ENCODE data around the gene C3orf22. TPM values are rescaled to one million over a fixed set of nuclear protein-coding genes. Genes with fewer than 3 reads are reported as not detected.

The C3orf22 gene
- total and polyA plus RNA-seq, 2 donors (not counting 1 experiment from before 2014, with no cell fraction given) = not detected

- H3K27me3 ChIP-seq (ENCODE audit: control insufficient read depth, insufficient read depth, low read length) = peaks cover 19% of the 10 kb centered on the region
- H3K9me3 ChIP-seq (ENCODE audit: control insufficient read depth, insufficient read depth, low read depth, low read length) = no peaks in the 10 kb centered on the region
- no peak overlapping the region for H3K4me2 ChIP-seq (ENCODE audit: extremely low read depth, insufficient read depth, low read length)
Measured at GRCh38 chr3:126568776-126569342, 10.1 kb upstream of the C3orf22 start.

GRCh38 chr3:126567696-126568438 lies 9.1 kb upstream of the C3orf22 start:
- H3K36me3 ChIP-seq (ENCODE audit: control insufficient read depth, insufficient read depth, low read length) = no peaks in the 10 kb centered on the region
- H3K9me3 ChIP-seq (ENCODE audit: control insufficient read depth, insufficient read depth, low read depth, low read length) = no peaks in the 10 kb centered on the region
- H3K4me2 ChIP-seq (ENCODE audit: extremely low read depth, insufficient read depth, low read length) = no peak overlapping the region
- DNase-seq (ENCODE audit: low read depth in 2 of 2) = no peak
- no peak for TF ChIP-seq EZH2 (IDR thresholded peaks at IDR 0.05; ENCODE audit: low read length, missing control alignments)
- TF ChIP-seq CTCF (conservative IDR thresholded peaks at IDR 0.05 in 1 of 2, IDR thresholded peaks at IDR 0.05 in 1 of 2; ENCODE audit: low read depth in 1 of 2, low read length in 2 of 2) = no peak
- no peak overlapping the region for H3K9ac ChIP-seq (ENCODE audit: insufficient read depth, low read length)
- no peaks in the 10 kb centered on the region for H4K20me1 ChIP-seq (ENCODE audit: control insufficient read depth, extremely low read depth, insufficient read depth, low read length)
- no peak overlapping the region for H3K27ac ChIP-seq (ENCODE audit: insufficient read depth, low read length)
- no peak overlapping the region for H2AFZ ChIP-seq (ENCODE audit: low read length)
- no peaks in the 10 kb centered on the region for H3K79me2 ChIP-seq (ENCODE audit: control insufficient read depth, insufficient read depth, low read length)
- H3K4me1 ChIP-seq (ENCODE audit: control insufficient read depth, extremely low read depth, insufficient read depth, low read length) = no peaks in the 10 kb centered on the region
- H3K27me3 ChIP-seq (ENCODE audit: control insufficient read depth, insufficient read depth, low read length) = peaks cover 20% of the 10 kb centered on the region
- H3K4me3 ChIP-seq (replicated peaks in 1 of 4; ENCODE audit: control extremely low read depth in 1 of 4, insufficient read depth in 1 of 4, low read depth in 3 of 4, low read length in 4 of 4) = no peak overlapping the region

More at GRCh38 chr3:126568776-126569342, 10.1 kb upstream of the C3orf22 start:
- Histone ChIP-seq H3K4me1 (ENCODE audit: control insufficient read depth, extremely low read depth, insufficient read depth, low read length) (no peaks in the 10 kb centered on the region), H3K9ac (ENCODE audit: insufficient read depth, low read length) (no peak overlapping the region), H4K20me1 (ENCODE audit: control insufficient read depth, extremely low read depth, insufficient read depth, low read length) (no peaks in the 10 kb centered on the region), H3K36me3 (ENCODE audit: control insufficient read depth, insufficient read depth, low read length) (no peaks in the 10 kb centered on the region), H3K4me3 (replicated peaks in 1 of 4; ENCODE audit: control extremely low read depth in 1 of 4, insufficient read depth in 1 of 4, low read depth in 3 of 4, low read length in 4 of 4) (no peak overlapping the region), H2AFZ (ENCODE audit: low read length) (no peak overlapping the region), H3K27ac (ENCODE audit: insufficient read depth, low read length) (no peak overlapping the region), H3K79me2 (ENCODE audit: control insufficient read depth, insufficient read depth, low read length) (no peaks in the 10 kb centered on the region)
- TF ChIP-seq CTCF (conservative IDR thresholded peaks at IDR 0.05 in 1 of 2, IDR thresholded peaks at IDR 0.05 in 1 of 2; ENCODE audit: low read depth in 1 of 2, low read length in 2 of 2) (no peak), EZH2 (IDR thresholded peaks at IDR 0.05; ENCODE audit: low read length, missing control alignments) (no peak)
- no peak for DNase-seq (ENCODE audit: low read depth in 2 of 2)

- Histone ChIP-seq H3K27me3 (ENCODE audit: control insufficient read depth, insufficient read depth, low read length) (peaks cover 25% of the 10 kb centered on the region), H3K4me1 (ENCODE audit: control insufficient read depth, extremely low read depth, insufficient read depth, low read length) (no peaks in the 10 kb centered on the region), H3K4me2 (ENCODE audit: extremely low read depth, insufficient read depth, low read length) (no peak overlapping the region), H2AFZ (ENCODE audit: low read length) (no peak overlapping the region), H3K36me3 (ENCODE audit: control insufficient read depth, insufficient read depth, low read length) (no peaks in the 10 kb centered on the region), H4K20me1 (ENCODE audit: control insufficient read depth, extremely low read depth, insufficient read depth, low read length) (no peaks in the 10 kb centered on the region), H3K27ac (ENCODE audit: insufficient read depth, low read length) (no peak overlapping the region), H3K79me2 (ENCODE audit: control insufficient read depth, insufficient read depth, low read length) (no peaks in the 10 kb centered on the region), H3K9me3 (ENCODE audit: control insufficient read depth, insufficient read depth, low read depth, low read length) (no peaks in the 10 kb centered on the region), H3K4me3 (replicated peaks in 1 of 4; ENCODE audit: control extremely low read depth in 1 of 4, insufficient read depth in 1 of 4, low read depth in 3 of 4, low read length in 4 of 4) (no peak overlapping the region), H3K9ac (ENCODE audit: insufficient read depth, low read length) (no peak overlapping the region)
- no peak for TF ChIP-seq CTCF (conservative IDR thresholded peaks at IDR 0.05 in 1 of 2, IDR thresholded peaks at IDR 0.05 in 1 of 2; ENCODE audit: low read depth in 1 of 2, low read length in 2 of 2)
- no peak for DNase-seq (ENCODE audit: low read depth in 2 of 2)
Measured at GRCh38 chr3:126562737-126563276, 4.1 kb upstream of the C3orf22 start.
